ENCODE results near the gene TSC22D1. TPM values are rescaled to one million over a fixed set of nuclear protein-coding genes. Genes with fewer than 3 reads are reported as not detected.

The TSC22D1 gene
- total RNA-seq, 1 donor: 173 TPM

GRCh38 chr13:44426461-44426860 is 149.7 kb downstream of the TSC22D1 start:
- Histone ChIP-seq H2AFZ (ENCODE audit: low read length) (no peak overlapping the region), H3K4me1 (ENCODE audit: insufficient read depth, low read length) (peaks cover 2% of the 10 kb centered on the region), H3K79me2 (ENCODE audit: insufficient read depth, low read length) (no peaks in the 10 kb centered on the region), H3K4me2 (ENCODE audit: insufficient read depth, low read length) (no peak overlapping the region), H4K20me1 (ENCODE audit: insufficient read depth, low read length) (no peaks in the 10 kb centered on the region), H3K27me3 (ENCODE audit: insufficient read depth, low read length) (peaks cover 7% of the 10 kb centered on the region), H3K4me3 (ENCODE audit: insufficient read depth, low read length) (no peak overlapping the region), H3K9me3 (ENCODE audit: low read depth, low read length) (no peaks in the 10 kb centered on the region), H3K36me3 (ENCODE audit: insufficient read depth, low read length) (no peaks in the 10 kb centered on the region), H3K27ac (ENCODE audit: low read depth, low read length) (no peak overlapping the region)
- DNase-seq (ENCODE audit: insufficient read length, low spot score, missing footprints): peak; percentile 82
- TF ChIP-seq, protein P1, sequence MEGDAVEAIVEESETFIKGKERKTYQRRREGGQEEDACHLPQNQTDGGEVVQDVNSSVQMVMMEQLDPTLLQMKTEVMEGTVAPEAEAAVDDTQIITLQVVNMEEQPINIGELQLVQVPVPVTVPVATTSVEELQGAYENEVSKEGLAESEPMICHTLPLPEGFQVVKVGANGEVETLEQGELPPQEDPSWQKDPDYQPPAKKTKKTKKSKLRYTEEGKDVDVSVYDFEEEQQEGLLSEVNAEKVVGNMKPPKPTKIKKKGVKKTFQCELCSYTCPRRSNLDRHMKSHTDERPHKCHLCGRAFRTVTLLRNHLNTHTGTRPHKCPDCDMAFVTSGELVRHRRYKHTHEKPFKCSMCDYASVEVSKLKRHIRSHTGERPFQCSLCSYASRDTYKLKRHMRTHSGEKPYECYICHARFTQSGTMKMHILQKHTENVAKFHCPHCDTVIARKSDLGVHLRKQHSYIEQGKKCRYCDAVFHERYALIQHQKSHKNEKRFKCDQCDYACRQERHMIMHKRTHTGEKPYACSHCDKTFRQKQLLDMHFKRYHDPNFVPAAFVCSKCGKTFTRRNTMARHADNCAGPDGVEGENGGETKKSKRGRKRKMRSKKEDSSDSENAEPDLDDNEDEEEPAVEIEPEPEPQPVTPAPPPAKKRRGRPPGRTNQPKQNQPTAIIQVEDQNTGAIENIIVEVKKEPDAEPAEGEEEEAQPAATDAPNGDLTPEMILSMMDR (IDR thresholded peaks at IDR 0.05; ENCODE audit: extremely low read depth, low read depth, low read length): no peak

DNA sequence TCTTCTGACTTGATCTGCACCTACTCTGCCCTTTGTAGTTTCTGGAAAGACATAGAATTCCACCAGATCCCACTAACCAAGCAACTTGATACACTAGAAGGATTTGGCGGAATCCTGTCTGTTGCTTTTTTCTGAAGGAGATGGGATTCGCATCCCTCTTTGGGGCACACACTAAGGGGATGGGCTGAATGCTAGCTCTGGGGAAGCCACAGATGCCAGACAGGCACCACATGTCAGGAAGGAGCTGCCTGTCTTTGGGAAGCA is 150.4 kb downstream of the TSC22D1 start:
- H3K27me3 ChIP-seq (ENCODE audit: insufficient read depth, low read length): peaks cover 7% of the 10 kb centered on the region
- no peak for DNase-seq (ENCODE audit: insufficient read length, low spot score, missing footprints)
- no peaks in the 10 kb centered on the region for H3K79me2 ChIP-seq (ENCODE audit: insufficient read depth, low read length)
- no peaks in the 10 kb centered on the region for H3K36me3 ChIP-seq (ENCODE audit: insufficient read depth, low read length)
- no peak overlapping the region for H2AFZ ChIP-seq (ENCODE audit: low read length)
- H3K9me3 ChIP-seq (ENCODE audit: low read depth, low read length): no peaks in the 10 kb centered on the region
- no peak overlapping the region for H3K27ac ChIP-seq (ENCODE audit: low read depth, low read length)
- H3K4me3 ChIP-seq (ENCODE audit: insufficient read depth, low read length): no peak overlapping the region
- TF ChIP-seq, protein P1 (IDR thresholded peaks at IDR 0.05; ENCODE audit: extremely low read depth, low read depth, low read length): no peak
- H3K4me2 ChIP-seq (ENCODE audit: insufficient read depth, low read length): no peak overlapping the region
- H3K4me1 ChIP-seq (ENCODE audit: insufficient read depth, low read length): peaks cover 2% of the 10 kb centered on the region
- no peaks in the 10 kb centered on the region for H4K20me1 ChIP-seq (ENCODE audit: insufficient read depth, low read length)

GRCh38 chr13:44425041-44425814 is 150.9 kb downstream of the TSC22D1 start:
- Histone ChIP-seq H3K4me1 (ENCODE audit: insufficient read depth, low read length) (peaks cover 2% of the 10 kb centered on the region), H4K20me1 (ENCODE audit: insufficient read depth, low read length) (no peaks in the 10 kb centered on the region), H3K4me3 (ENCODE audit: insufficient read depth, low read length) (no peak overlapping the region), H3K27me3 (ENCODE audit: insufficient read depth, low read length) (peaks cover 7% of the 10 kb centered on the region), H3K36me3 (ENCODE audit: insufficient read depth, low read length) (no peaks in the 10 kb centered on the region), H3K9me3 (ENCODE audit: low read depth, low read length) (no peaks in the 10 kb centered on the region), H3K27ac (ENCODE audit: low read depth, low read length) (no peak overlapping the region), H2AFZ (ENCODE audit: low read length) (no peak overlapping the region), H3K79me2 (ENCODE audit: insufficient read depth, low read length) (no peaks in the 10 kb centered on the region), H3K4me2 (ENCODE audit: insufficient read depth, low read length) (no peak overlapping the region)
- TF ChIP-seq, protein P1 (IDR thresholded peaks at IDR 0.05; ENCODE audit: extremely low read depth, low read depth, low read length): no peak
- DNase-seq (ENCODE audit: insufficient read length, low spot score, missing footprints): no peak

- Histone ChIP-seq H3K27me3 (ENCODE audit: insufficient read depth, low read length) (peaks cover 7% of the 10 kb centered on the region), H3K36me3 (ENCODE audit: insufficient read depth, low read length) (no peaks in the 10 kb centered on the region), H3K27ac (ENCODE audit: low read depth, low read length) (no peak overlapping the region), H3K4me1 (ENCODE audit: insufficient read depth, low read length) (peaks cover 2% of the 10 kb centered on the region), H3K79me2 (ENCODE audit: insufficient read depth, low read length) (no peaks in the 10 kb centered on the region), H3K9me3 (ENCODE audit: low read depth, low read length) (no peaks in the 10 kb centered on the region), H4K20me1 (ENCODE audit: insufficient read depth, low read length) (no peaks in the 10 kb centered on the region), H2AFZ (ENCODE audit: low read length) (no peak overlapping the region), H3K4me3 (ENCODE audit: insufficient read depth, low read length) (no peak overlapping the region), H3K4me2 (ENCODE audit: insufficient read depth, low read length) (no peak overlapping the region)
- DNase-seq (ENCODE audit: insufficient read length, low spot score, missing footprints): no peak
- TF ChIP-seq, protein P1 (IDR thresholded peaks at IDR 0.05; ENCODE audit: extremely low read depth, low read depth, low read length): no peak
Observed at GRCh38 chr13:44423824-44424223, 152.3 kb downstream of the TSC22D1 start.
